HG03460 (cell line): ENCODE results near the gene CCDC102B.
"Not testable (repeated sequence)": the region's sequence is repeated elsewhere in the genome, so short reads cannot be mapped to it uniquely, and the experiment has no call there.

Experiments used
- ATAC-seq: cut with Tn5 transposase; IDR thresholded peaks from one replicate; pipeline ENCODE4 v1.9.1; 2021; ENCODE audit not compliant: unreplicated experiment

The CCDC102B gene

GRCh38 chr18:68893354-68893753, 95.5 kb downstream of the CCDC102B start:
- no peak for ATAC-seq

- no peak for ATAC-seq
These were observed 99.4 kb downstream of the CCDC102B start for GRCh38 chr18:68897286-68897685.

- no peak for ATAC-seq
These were observed 111.7 kb downstream of the CCDC102B start for GRCh38 chr18:68909579-68909978.

- ATAC-seq, result no peak
These were observed 117.2 kb downstream of the CCDC102B start for GRCh38 chr18:68915061-68915460.

- no peak for ATAC-seq
These were observed 118.9 kb downstream of the CCDC102B start for GRCh38 chr18:68916734-68917133.

GRCh38 chr18:68918216-68918615, 120.3 kb downstream of the CCDC102B start:
- ATAC-seq, result no peak

GRCh38 chr18:68919900-68920299, 122.0 kb downstream of the CCDC102B start:
- ATAC-seq, result no peak

GRCh38 chr18:68922392-68922791, 124.5 kb downstream of the CCDC102B start:
- no peak for ATAC-seq

- peak; percentile 90 for ATAC-seq
These were observed 127.4 kb downstream of the CCDC102B start for GRCh38 chr18:68925268-68925667.

- ATAC-seq, result no peak
These were observed 131.1 kb downstream of the CCDC102B start for GRCh38 chr18:68928762-68929675.

GRCh38 chr18:68935686-68936085, 137.8 kb downstream of the CCDC102B start:
- ATAC-seq, result no peak

- ATAC-seq, result peak; percentile 58
These were observed 139.2 kb downstream of the CCDC102B start for GRCh38 chr18:68937029-68937599.

GRCh38 chr18:68940039-68940438, 142.2 kb downstream of the CCDC102B start:
- ATAC-seq, result no peak

GRCh38 chr18:68940754-68941153, 142.9 kb downstream of the CCDC102B start:
- ATAC-seq, result peak; percentile 60

- no peak for ATAC-seq
These were observed 144.3 kb downstream of the CCDC102B start for GRCh38 chr18:68942230-68942629.

GRCh38 chr18:68943861-68944260, 146.0 kb downstream of the CCDC102B start:
- not testable (repeated sequence) for ATAC-seq

- no peak for ATAC-seq
These were observed 146.4 kb downstream of the CCDC102B start for GRCh38 chr18:68944330-68944729.

- no peak for ATAC-seq
These were observed 146.9 kb downstream of the CCDC102B start for GRCh38 chr18:68944826-68945225.

- ATAC-seq, result no peak
These were observed 150.7 kb downstream of the CCDC102B start for GRCh38 chr18:68948622-68949021.

GRCh38 chr18:68954738-68955137, 156.9 kb downstream of the CCDC102B start:
- no peak for ATAC-seq

- ATAC-seq, result no peak
These were observed 158.8 kb downstream of the CCDC102B start for GRCh38 chr18:68956650-68957049.

GRCh38 chr18:68960355-68960754, 162.5 kb downstream of the CCDC102B start:
- no peak for ATAC-seq
